SKM-1 treated with dmso at 0.1 percent for 144 hours (cell line): Measurements from ENCODE around the gene MUTYH.
"Not testable (repeated sequence)": the region's sequence is repeated elsewhere in the genome, so short reads cannot be mapped to it uniquely, and the experiment has no call there.

Source experiments
- DNase-seq: peaks from one replicate; lab custom pipeline; 2025; ENCODE audit not compliant: unreplicated experiment; lab: John Stamatoyannopoulos, UW

Gene MUTYH

GRCh38 chr1:45322486-45323040 lies 17.7 kb downstream of the MUTYH start:
- no peak for DNase-seq

- DNase-seq: no peak
Observed at GRCh38 chr1:45321444-45321843, 18.8 kb downstream of the MUTYH start.

- DNase-seq: no peak
Observed at GRCh38 chr1:45319761-45320160, 20.5 kb downstream of the MUTYH start.

- DNase-seq: no peak
Observed at GRCh38 chr1:45317166-45317565, 23.1 kb downstream of the MUTYH start.

- no peak for DNase-seq
Observed at GRCh38 chr1:45314266-45314665, 26.0 kb downstream of the MUTYH start.

- no peak for DNase-seq
Observed at GRCh38 chr1:45306905-45307304, 33.3 kb downstream of the MUTYH start.

- DNase-seq: no peak
Observed at GRCh38 chr1:45306319-45306718, 33.9 kb downstream of the MUTYH start.

GRCh38 chr1:45305231-45305630 lies 35.0 kb downstream of the MUTYH start:
- no peak for DNase-seq

- no peak for DNase-seq
Observed at GRCh38 chr1:45304311-45305081, 35.7 kb downstream of the MUTYH start.

GRCh38 chr1:45303520-45304310 lies 36.5 kb downstream of the MUTYH start:
- DNase-seq: peak; percentile 93

- DNase-seq: no peak
Observed at GRCh38 chr1:45302505-45303150, 37.6 kb downstream of the MUTYH start.

GRCh38 chr1:45300669-45300997 lies 39.6 kb downstream of the MUTYH start:
- no peak for DNase-seq

- peak; percentile 30 for DNase-seq
Observed at GRCh38 chr1:45299981-45300668, 40.1 kb downstream of the MUTYH start.

GRCh38 chr1:45299296-45299695 lies 40.9 kb downstream of the MUTYH start:
- DNase-seq: no peak

- DNase-seq: no peak
Observed at GRCh38 chr1:45297666-45298356, 42.4 kb downstream of the MUTYH start.

GRCh38 chr1:45291716-45292115 lies 48.5 kb downstream of the MUTYH start:
- no peak for DNase-seq

- DNase-seq: not testable (repeated sequence)
Observed at GRCh38 chr1:45291002-45291401, 49.2 kb downstream of the MUTYH start.

- DNase-seq: not testable (repeated sequence)
Observed at GRCh38 chr1:45286521-45286920, 53.7 kb downstream of the MUTYH start.

- not testable (repeated sequence) for DNase-seq
Observed at GRCh38 chr1:45284858-45285257, 55.4 kb downstream of the MUTYH start.

GRCh38 chr1:45282351-45282750 lies 57.9 kb downstream of the MUTYH start:
- DNase-seq: no peak
